OCI-LY3 (cell line): Measurements from ENCODE around the gene POU2F2.

Experiments
- H2AFZ ChIP-seq: fragments of 200-600, 300-600 bp; shearing (Covaris generic); 2 replicates; pipeline ENCODE4 v1.6.0; 2014; ENCODE audit warnings: antibody characterized with exemption, low read depth, low read length
- H3K27ac ChIP-seq: fragments of 200-600, 300-600 bp; sonication (generic); 2 replicates; pipeline ENCODE4 v1.5.1; 2014; ENCODE audit warnings: mild to moderate bottlenecking, low read length, moderate library complexity, mixed read lengths
- H3K27me3 ChIP-seq: fragments of 200-600, 300-600 bp; sonication (generic); 2 replicates; pipeline ENCODE4 v1.6.1; 2014; ENCODE audit warnings: low read depth, low read length, mixed read lengths
- H3K36me3 ChIP-seq: fragments of 200-600, 300-600 bp; sonication (generic); replicated peaks from 2 replicates; pipeline ENCODE3; 2014; ENCODE audit warnings: low read depth, low read length, mixed read lengths
- H3K4me1 ChIP-seq: fragments of 300-600, 200-600 bp; sonication (generic); 2 replicates; pipeline ENCODE4 v1.6.1; 2014; ENCODE audit warnings: low read length, mixed read lengths
- H3K4me2 ChIP-seq: fragments of 200-600, 300-600 bp; sonication (generic); 2 replicates; pipeline ENCODE4 v1.6.1; 2014; ENCODE audit warnings: low read length, mixed read lengths
- H3K4me3 ChIP-seq: fragments of 300-600, 200-600 bp; sonication (generic); 2 replicates; pipeline ENCODE4 v1.5.1; 2014; ENCODE audit warnings: antibody characterized with exemption, mild to moderate bottlenecking, low read length, moderate library complexity
- H3K79me2 ChIP-seq: fragments of 300-600, 200-600 bp; shearing (Covaris generic); 2 replicates; pipeline ENCODE4 v1.6.1; 2014; ENCODE audit warnings: mild to moderate bottlenecking, low read length, mixed read lengths
- H3K9ac ChIP-seq: fragments of 300-600, 200-600 bp; shearing (Covaris generic); 2 replicates; pipeline ENCODE4 v1.6.0; 2014; ENCODE audit warnings: mild to moderate bottlenecking, low read length, moderate library complexity
- H3K9me3 ChIP-seq: fragments of 200-600, 300-600 bp; shearing (Covaris generic); 2 replicates; pipeline ENCODE4 v1.6.1; 2014; ENCODE audit warnings: low read length, mixed read lengths; ENCODE audit not compliant: insufficient read depth
- H4K20me1 ChIP-seq: fragments of 200-600, 300-600 bp; sonication (generic); 2 replicates; pipeline ENCODE4 v1.6.1; 2016; ENCODE audit warnings: low read length, mixed read lengths; ENCODE audit not compliant: insufficient read depth
- CTCF ChIP-seq: fragments of 200-600, 300-600 bp; sonication (generic); IDR thresholded peaks from 2 replicates; pipeline ENCODE4 v1.5.1; 2014; ENCODE audit warnings: antibody characterized with exemption, low read length, low read depth
- EZH2phosphoT487 ChIP-seq: fragments of 200-600 bp; shearing (Covaris generic); IDR thresholded peaks from 2 replicates; pipeline ENCODE4 v1.6.1; 2018; ENCODE audit warnings: antibody characterized with exemption, mixed run types, low read depth

POU2F2 gene

GRCh38 chr19:42123765-42124164 is 8.5 kb downstream of the POU2F2 start:
- Histone ChIP-seq H3K4me3 (peak overlapping the region; percentile 79), H2AFZ (no peak overlapping the region), H3K9ac (peak overlapping the region; percentile 94), H3K4me2 (peak overlapping the region; percentile 91), H3K9me3 (peaks cover 8% of the 10 kb centered on the region; the same call in 1 of the 2 replicates), H3K36me3 (peaks cover 78% of the 10 kb centered on the region), H3K4me1 (peaks cover 87% of the 10 kb centered on the region), H4K20me1 (peaks cover 4% of the 10 kb centered on the region; the same call in 1 of the 2 replicates), H3K27me3 (no peaks in the 10 kb centered on the region), H3K27ac (peak overlapping the region; percentile 96), H3K79me2 (peaks cover 97% of the 10 kb centered on the region)
- no peak for TF ChIP-seq EZH2phosphoT487
- no peak for TF ChIP-seq CTCF

- no peak overlapping the region for H2AFZ ChIP-seq
- peak overlapping the region; percentile 94 for H3K9ac ChIP-seq
- H3K4me3 ChIP-seq = peak overlapping the region; percentile 79
- H3K27me3 ChIP-seq = no peaks in the 10 kb centered on the region
- H3K4me2 ChIP-seq = peak overlapping the region; percentile 91
- peaks cover 87% of the 10 kb centered on the region for H3K4me1 ChIP-seq
- peaks cover 8% of the 10 kb centered on the region; the same call in 1 of the 2 replicates for H3K9me3 ChIP-seq
- H4K20me1 ChIP-seq = peaks cover 4% of the 10 kb centered on the region; the same call in 1 of the 2 replicates
- H3K27ac ChIP-seq = peak overlapping the region; percentile 96
- peak; percentile 26 for TF ChIP-seq CTCF
- no peak for TF ChIP-seq EZH2phosphoT487
- peaks cover 97% of the 10 kb centered on the region for H3K79me2 ChIP-seq
- peaks cover 79% of the 10 kb centered on the region for H3K36me3 ChIP-seq
Measured at GRCh38 chr19:42122691-42123607, 9.3 kb downstream of the POU2F2 start.

- peaks cover 97% of the 10 kb centered on the region for H3K79me2 ChIP-seq
- peaks cover 87% of the 10 kb centered on the region for H3K4me1 ChIP-seq
- H3K27ac ChIP-seq = peak overlapping the region; percentile 96
- peak overlapping the region; percentile 94 for H3K9ac ChIP-seq
- peaks cover 80% of the 10 kb centered on the region for H3K36me3 ChIP-seq
- H3K4me2 ChIP-seq = peak overlapping the region; percentile 91
- peak overlapping the region; percentile 79 for H3K4me3 ChIP-seq
- no peaks in the 10 kb centered on the region for H3K27me3 ChIP-seq
- H3K9me3 ChIP-seq = peaks cover 8% of the 10 kb centered on the region; the same call in 1 of the 2 replicates
- H2AFZ ChIP-seq = no peak overlapping the region
- TF ChIP-seq EZH2phosphoT487 (no peak), CTCF (no peak)
- peaks cover 4% of the 10 kb centered on the region; the same call in 1 of the 2 replicates for H4K20me1 ChIP-seq
Measured at GRCh38 chr19:42121656-42122069, 10.6 kb downstream of the POU2F2 start.

GRCh38 chr19:42121036-42121621 is 11.1 kb downstream of the POU2F2 start:
- Histone ChIP-seq H3K4me2 (peak overlapping the region; percentile 91), H3K27ac (peak overlapping the region; percentile 96), H3K9ac (peak overlapping the region; percentile 94), H4K20me1 (peaks cover 4% of the 10 kb centered on the region; the same call in 1 of the 2 replicates), H3K79me2 (peaks cover 97% of the 10 kb centered on the region), H3K4me1 (peaks cover 87% of the 10 kb centered on the region), H3K9me3 (peaks cover 8% of the 10 kb centered on the region; the same call in 1 of the 2 replicates), H2AFZ (no peak overlapping the region), H3K27me3 (no peaks in the 10 kb centered on the region), H3K4me3 (peak overlapping the region; percentile 79), H3K36me3 (peaks cover 81% of the 10 kb centered on the region)
- TF ChIP-seq CTCF (no peak), EZH2phosphoT487 (no peak)
